C4-2B (cell line): ENCODE data around the gene LMCD1.

Source experiments
- ZFX ChIP-seq: fragments of 450-650 bp; IDR thresholded peaks from 2 replicates; pipeline ENCODE4 v1.6.1; 2017
- TF ChIP-seq, protein P1 (sequence below): fragments of 450-650 bp; conservative IDR thresholded peaks from 2 replicates; pipeline ENCODE4 v1.5.1; 2017; ENCODE audit warnings: mild to moderate bottlenecking

DNA sequence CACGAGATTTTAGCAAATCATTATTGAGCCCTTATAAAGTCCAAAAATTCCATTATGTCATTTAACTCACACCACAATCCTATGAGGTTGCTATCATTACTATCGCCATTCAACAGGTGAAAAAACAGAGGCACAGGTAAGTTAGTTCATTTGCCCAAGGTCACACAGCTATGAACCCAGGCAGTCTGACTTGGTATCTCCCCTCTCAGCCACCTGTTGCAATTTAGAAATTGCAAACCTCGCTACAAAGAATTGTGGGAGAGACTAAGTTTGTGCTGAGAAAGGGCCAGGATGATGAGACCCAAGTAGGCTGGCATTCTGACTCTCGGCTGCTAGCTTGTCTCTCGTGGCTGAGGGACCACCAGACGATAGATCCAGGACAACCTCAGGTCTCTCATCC is 57.7 kb downstream of the LMCD1 start:
- TF ChIP-seq, protein P1, sequence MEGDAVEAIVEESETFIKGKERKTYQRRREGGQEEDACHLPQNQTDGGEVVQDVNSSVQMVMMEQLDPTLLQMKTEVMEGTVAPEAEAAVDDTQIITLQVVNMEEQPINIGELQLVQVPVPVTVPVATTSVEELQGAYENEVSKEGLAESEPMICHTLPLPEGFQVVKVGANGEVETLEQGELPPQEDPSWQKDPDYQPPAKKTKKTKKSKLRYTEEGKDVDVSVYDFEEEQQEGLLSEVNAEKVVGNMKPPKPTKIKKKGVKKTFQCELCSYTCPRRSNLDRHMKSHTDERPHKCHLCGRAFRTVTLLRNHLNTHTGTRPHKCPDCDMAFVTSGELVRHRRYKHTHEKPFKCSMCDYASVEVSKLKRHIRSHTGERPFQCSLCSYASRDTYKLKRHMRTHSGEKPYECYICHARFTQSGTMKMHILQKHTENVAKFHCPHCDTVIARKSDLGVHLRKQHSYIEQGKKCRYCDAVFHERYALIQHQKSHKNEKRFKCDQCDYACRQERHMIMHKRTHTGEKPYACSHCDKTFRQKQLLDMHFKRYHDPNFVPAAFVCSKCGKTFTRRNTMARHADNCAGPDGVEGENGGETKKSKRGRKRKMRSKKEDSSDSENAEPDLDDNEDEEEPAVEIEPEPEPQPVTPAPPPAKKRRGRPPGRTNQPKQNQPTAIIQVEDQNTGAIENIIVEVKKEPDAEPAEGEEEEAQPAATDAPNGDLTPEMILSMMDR, result no peak
- TF ChIP-seq ZFX, result no peak
